Keratinocyte (primary cell): Measurements from ENCODE around the gene CAD. TPM values are rescaled to one million over a fixed set of nuclear protein-coding genes. Genes with fewer than 3 reads are reported as not detected.

Source experiments
- DNase-seq: peaks from one replicate; pipeline ENCODE4 v3.0.0-alpha.2; 2011; ENCODE audit warnings: low read depth, missing footprints, low spot score
- FAIRE-seq: peaks from 2 replicates; lab custom pipeline; 2011; peaks lifted over from hg19 to GRCh38; lab: Jason Lieb, UNC
- H2AFZ ChIP-seq: 2 replicates; pipeline ENCODE4 v1.6.0; 2012; ENCODE audit warnings: low read length, control low read depth, inconsistent platforms; ENCODE audit not compliant: control insufficient read depth
- H3K27ac ChIP-seq: 2 replicates; pipeline ENCODE4 v1.5.1; 2011; ENCODE audit warnings: low read length; ENCODE audit not compliant: control insufficient read depth, insufficient read depth
- H3K27me3 ChIP-seq: 3 replicates; pipeline ENCODE4 v1.6.0; 2011; ENCODE audit warnings: low read length; ENCODE audit not compliant: control insufficient read depth, insufficient read depth; ENCODE audit errors: extremely low read depth
- H3K36me3 ChIP-seq, 2 experiments: 2 replicates in 1 of 2; 3 replicates in 1 of 2; pipeline ENCODE4 v1.5.1; 2011; ENCODE audit warnings: low read length in 2 of 2, mild to moderate bottlenecking in 1 of 2; ENCODE audit not compliant: control insufficient read depth in 2 of 2, insufficient read depth in 2 of 2; ENCODE audit errors: extremely low read depth in 1 of 2
- H3K4me1 ChIP-seq: 3 replicates; pipeline ENCODE4 v1.5.1; 2011; ENCODE audit warnings: low read length; ENCODE audit not compliant: control insufficient read depth, insufficient read depth; ENCODE audit errors: extremely low read depth
- H3K4me2 ChIP-seq: 3 replicates; pipeline ENCODE4 v1.6.0; 2011; ENCODE audit warnings: low read depth, low read length; ENCODE audit not compliant: control insufficient read depth, insufficient read depth; ENCODE audit errors: extremely low read depth
- H3K4me3 ChIP-seq, 3 experiments: fragments of 200-600 bp in 1 of 3; sonication (generic) in 1 of 3; 2 replicates in 2 of 3; 3 replicates in 1 of 3; pipeline ENCODE4 v1.5.1; 2011 to 2016; ENCODE audit warnings: low read length in 3 of 3, mild to moderate bottlenecking in 3 of 3, control low read depth in 2 of 3, inconsistent platforms in 1 of 3, low read depth in 1 of 3, mixed read lengths in 1 of 3, mixed run types in 1 of 3, moderate library complexity in 1 of 3; ENCODE audit not compliant: control insufficient read depth in 2 of 3, insufficient read depth in 2 of 3; ENCODE audit errors: extremely low read depth in 1 of 3
- H3K79me2 ChIP-seq: 2 replicates; pipeline ENCODE4 v1.6.0; 2012; ENCODE audit warnings: low read length; ENCODE audit not compliant: control insufficient read depth, insufficient read depth
- H3K9ac ChIP-seq: 3 replicates; pipeline ENCODE4 v1.6.0; 2011; ENCODE audit warnings: low read length; ENCODE audit not compliant: control insufficient read depth, insufficient read depth; ENCODE audit errors: extremely low read depth
- H3K9me1 ChIP-seq: 3 replicates; pipeline ENCODE4 v1.6.0; 2011; ENCODE audit warnings: low read length; ENCODE audit not compliant: control insufficient read depth, insufficient read depth; ENCODE audit errors: extremely low read depth
- H3K9me3 ChIP-seq: 2 replicates; pipeline ENCODE4 v1.5.1; 2012; ENCODE audit warnings: low read depth, low read length; ENCODE audit not compliant: control insufficient read depth
- H4K20me1 ChIP-seq: 3 replicates; pipeline ENCODE4 v1.6.0; 2011; ENCODE audit warnings: low read length; ENCODE audit not compliant: control insufficient read depth, insufficient read depth; ENCODE audit errors: extremely low read depth
- CTCF ChIP-seq, 3 experiments: IDR thresholded peaks in 1 of 3; conservative IDR thresholded peaks in 1 of 3; optimal IDR thresholded peaks in 1 of 3; 2 replicates in 2 of 3; 3 replicates in 1 of 3; pipeline versions ENCODE3 to v1.5.1; 2011; ENCODE audit warnings: low read length in 3 of 3, mild to moderate bottlenecking in 3 of 3, moderate library complexity in 2 of 3, control low read depth in 1 of 3, inconsistent platforms in 1 of 3; ENCODE audit not compliant: insufficient read depth in 2 of 3; ENCODE audit errors: extremely low read depth in 1 of 3
- EZH2 ChIP-seq: IDR thresholded peaks from one replicate; pipeline ENCODE4 v1.6.1; 2012; ENCODE audit warnings: inconsistent platforms, mild to moderate bottlenecking, low read length, moderate library complexity
- dilution Hi-C: fragments of 300-500 bp; cut with MboI; formaldehyde crosslinking; loops from one replicate; pipeline ENCODE4 v1.7.0; 2020; ENCODE audit warnings: low sequenced_read_pairs; ENCODE audit not compliant: extremely low pct_ligation_motif_present
- polyA plus RNA-seq, 5 experiments: library from polyadenylated mRNA; depleted of rRNA in 3 of 5; stranded (reverse) in 3 of 5; stranded (forward) in 1 of 5; unstranded in 1 of 5; fragments of >200 nt; gene quantifications; 1 replicate in 1 of 5; 2 replicates in 3 of 5; 3 replicates in 1 of 5; pipeline versions ENCODE4 v1.2.1 to v1.2.3, GENCODE V29; 2011 to 2012; ENCODE audit warnings: missing spikeins in 2 of 5, low read depth in 1 of 5, low replicate concordance in 1 of 5

Gene CAD
- polyA plus RNA-seq, 1 donor (not counting 4 experiments of a cell fraction or from before 2014, with no cell fraction given): 21.0 TPM

DNA sequence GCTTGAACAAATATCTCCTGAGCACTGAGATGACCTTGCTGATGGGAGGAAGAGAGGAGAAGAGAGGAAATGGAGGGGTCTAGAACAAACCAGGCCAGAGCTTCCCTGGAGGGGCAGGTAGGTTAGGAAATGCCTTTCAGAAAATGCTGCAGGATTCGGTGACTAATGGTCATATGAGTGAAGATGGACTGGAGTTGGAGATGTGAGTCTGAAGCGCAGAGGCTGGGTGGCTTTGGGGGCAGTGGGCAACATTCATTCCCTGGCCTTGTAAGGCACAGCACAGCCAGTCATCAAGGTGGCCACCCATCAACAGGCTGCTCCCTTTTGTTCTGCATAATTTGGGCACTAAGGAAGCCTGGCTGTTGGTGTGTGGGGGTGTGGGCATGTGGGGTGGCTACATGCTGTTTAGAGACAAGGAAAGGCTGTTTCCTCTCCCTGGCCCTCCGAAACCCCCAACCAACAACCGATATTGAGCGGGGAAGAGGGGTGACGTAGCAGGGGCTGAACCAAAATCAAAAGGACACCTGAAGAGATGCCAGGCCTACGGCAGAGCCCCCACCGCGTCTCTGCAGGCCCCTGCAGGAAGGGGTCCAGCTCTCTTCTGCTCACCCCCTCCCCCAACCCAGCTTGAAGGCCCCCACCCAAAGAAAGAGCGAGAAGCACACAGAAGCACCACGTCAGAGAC lies 44.2 kb downstream of the CAD start:
- no peak overlapping the region for H3K4me3 ChIP-seq
- peaks cover 2% of the 10 kb centered on the region for H4K20me1 ChIP-seq
- H3K4me2 ChIP-seq: no peak overlapping the region
- no peaks in the 10 kb centered on the region for H3K79me2 ChIP-seq
- no peaks in the 10 kb centered on the region for H3K9me3 ChIP-seq
- TF ChIP-seq CTCF (optimal IDR thresholded peaks at IDR 0.05 in 1 of 3, IDR thresholded peaks at IDR 0.05 in 1 of 3, conservative IDR thresholded peaks at IDR 0.05 in 1 of 3; ENCODE audit: extremely low read depth in 1 of 3, insufficient read depth in 2 of 3, low read length in 3 of 3): no peak
- TF ChIP-seq EZH2: peak; percentile 18
- H3K27me3 ChIP-seq: peaks cover 85% of the 10 kb centered on the region
- DNase-seq (no peak), FAIRE-seq (no peak)
- no peaks in the 10 kb centered on the region for H3K36me3 ChIP-seq
- H2AFZ ChIP-seq: no peak overlapping the region
- no peak overlapping the region for H3K9ac ChIP-seq
- H3K4me1 ChIP-seq: peaks cover 14% of the 10 kb centered on the region
- dilution Hi-C loops: no loop called here
- H3K27ac ChIP-seq: no peak overlapping the region
- H3K9me1 ChIP-seq: no peaks in the 10 kb centered on the region

DNA sequence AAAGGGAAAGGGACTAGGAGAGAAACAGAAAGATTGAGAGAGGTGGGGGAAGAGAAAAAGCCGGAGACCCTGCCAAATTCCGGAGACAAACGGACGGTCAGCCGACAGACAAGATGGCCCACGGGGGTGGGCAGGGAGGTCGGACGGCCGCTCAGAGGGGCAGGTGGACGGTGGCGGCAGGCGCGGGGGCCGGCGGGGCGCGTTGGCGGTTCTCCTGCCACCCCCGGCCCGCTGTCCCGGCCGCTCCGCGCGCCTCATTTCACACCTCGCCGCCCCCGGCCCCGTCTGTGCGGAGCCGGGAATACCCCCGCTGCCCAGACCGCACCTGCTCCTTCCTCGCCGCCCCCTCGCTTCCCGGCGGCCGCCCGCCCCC lies 44.7 kb downstream of the CAD start:
- no peak overlapping the region for H3K4me3 ChIP-seq
- dilution Hi-C loops: no loop called here
- no peak for TF ChIP-seq CTCF (optimal IDR thresholded peaks at IDR 0.05 in 1 of 3, IDR thresholded peaks at IDR 0.05 in 1 of 3, conservative IDR thresholded peaks at IDR 0.05 in 1 of 3; ENCODE audit: extremely low read depth in 1 of 3, insufficient read depth in 2 of 3, low read length in 3 of 3)
- peak; percentile 69 for TF ChIP-seq EZH2
- no peaks in the 10 kb centered on the region for H3K9me3 ChIP-seq
- H3K27ac ChIP-seq: no peak overlapping the region
- no peak overlapping the region for H2AFZ ChIP-seq
- DNase-seq: no peak
- peaks cover 81% of the 10 kb centered on the region for H3K27me3 ChIP-seq
- H4K20me1 ChIP-seq: peaks cover 2% of the 10 kb centered on the region
- peaks cover 14% of the 10 kb centered on the region for H3K4me1 ChIP-seq
- no peak overlapping the region for H3K9ac ChIP-seq
- H3K79me2 ChIP-seq: no peaks in the 10 kb centered on the region
- no peaks in the 10 kb centered on the region for H3K9me1 ChIP-seq
- no peaks in the 10 kb centered on the region for H3K36me3 ChIP-seq
- no peak for FAIRE-seq
- H3K4me2 ChIP-seq: no peak overlapping the region
